HEK293 (cell line): ENCODE data around the gene ZCCHC17.

ENCODE experiments used
- CTCF ChIA-PET: fragments of 350-600 bp; formaldehyde crosslinking; extraction: SDS; loops from one replicate; lab custom pipeline; 2021; ENCODE audit warnings: antibody characterized with exemption; lab: Yijun Ruan, JAX
- POLR2A ChIA-PET: fragments of 300-600 bp; formaldehyde crosslinking; extraction: SDS; loops from one replicate; lab custom pipeline; 2020; ENCODE audit warnings: antibody characterized with exemption, inconsistent platforms; lab: Yijun Ruan, JAX
- H3K27ac ChIP-seq: fragments of 200-500 bp; sonication (Bioruptor generic); 2 replicates; pipeline ENCODE4 v1.5.1; 2014; ENCODE audit warnings: low read depth, low read length, control low read depth, inconsistent platforms; ENCODE audit errors: extremely low read depth
- H3K36me3 ChIP-seq, 2 experiments: fragments of 200-500 bp in 1 of 2; sonication (Bioruptor generic) in 1 of 2; 1 replicate in 1 of 2; 2 replicates in 1 of 2; pipeline ENCODE4 v1.5.1; 2014 to 2017; ENCODE audit warnings: inconsistent platforms in 2 of 2, low read length in 2 of 2; ENCODE audit not compliant: control insufficient read depth in 2 of 2, insufficient read depth in 1 of 2
- H3K4me1 ChIP-seq: fragments of 200-500 bp; sonication (Bioruptor generic); 2 replicates; pipeline ENCODE4 v1.5.1; 2014; ENCODE audit warnings: mild to moderate bottlenecking, low read length, inconsistent platforms; ENCODE audit not compliant: control insufficient read depth, insufficient read depth
- H3K4me3 ChIP-seq: 2 replicates; pipeline ENCODE4 v1.5.1; 2011; ENCODE audit warnings: low read depth, mild to moderate bottlenecking, control low read depth, low read length, moderate library complexity
- H3K9me3 ChIP-seq: fragments of 200-500 bp; sonication (Bioruptor generic); 2 replicates; pipeline ENCODE4 v1.5.1; 2014; ENCODE audit warnings: low read depth, low read length, inconsistent platforms; ENCODE audit not compliant: control insufficient read depth, insufficient read depth
- AEBP2 ChIP-seq: fragments of 450-650 bp; formaldehyde crosslinking; IDR thresholded peaks from 2 replicates; pipeline ENCODE4 v1.5.1; 2016; ENCODE audit warnings: missing biosample characterization, missing genetic modification characterization, borderline replicate concordance
- BCL11B ChIP-seq: fragments of 450-650 bp; formaldehyde crosslinking; IDR thresholded peaks from 2 replicates; pipeline ENCODE4 v1.5.1; 2016; ENCODE audit warnings: low read depth, missing biosample characterization, missing genetic modification characterization
- BCL6B ChIP-seq: fragments of 450-650 bp; formaldehyde crosslinking; IDR thresholded peaks from 2 replicates; pipeline ENCODE4 v1.5.1; 2017; ENCODE audit warnings: missing biosample characterization, missing genetic modification characterization
- KLF7 ChIP-seq: fragments of 450-650 bp; formaldehyde crosslinking; IDR thresholded peaks from 2 replicates; pipeline ENCODE4 v1.5.1; 2016; ENCODE audit warnings: missing biosample characterization, missing genetic modification characterization, borderline replicate concordance
- PRDM1 ChIP-seq: fragments of 450-650 bp; formaldehyde crosslinking; IDR thresholded peaks from 2 replicates; pipeline ENCODE4; 2016; ENCODE audit warnings: missing biosample characterization, missing genetic modification characterization
- PRDM4 ChIP-seq: fragments of 450-650 bp; formaldehyde crosslinking; IDR thresholded peaks from 2 replicates; pipeline ENCODE4 v1.5.1; 2017; ENCODE audit warnings: missing biosample characterization, missing genetic modification characterization
- ZBTB17 ChIP-seq: fragments of 450-650 bp; formaldehyde crosslinking; IDR thresholded peaks from 2 replicates; pipeline ENCODE4 v1.5.1; 2016; ENCODE audit warnings: missing biosample characterization, missing genetic modification characterization
- ZFP69B ChIP-seq: fragments of 450-650 bp; formaldehyde crosslinking; IDR thresholded peaks from 2 replicates; pipeline ENCODE4 v1.5.1; 2016; ENCODE audit warnings: missing biosample characterization, missing genetic modification characterization
- ZNF132 ChIP-seq: fragments of 450-650 bp; formaldehyde crosslinking; IDR thresholded peaks from 2 replicates; pipeline ENCODE4 v1.5.1; 2017; ENCODE audit warnings: missing biosample characterization, missing genetic modification characterization, borderline replicate concordance
- ZNF24 ChIP-seq: fragments of 450-650 bp; formaldehyde crosslinking; IDR thresholded peaks from 2 replicates; pipeline ENCODE4 v1.5.1; 2016; ENCODE audit warnings: missing biosample characterization, missing genetic modification characterization
- ZNF394 ChIP-seq: fragments of 450-650 bp; formaldehyde crosslinking; IDR thresholded peaks from 2 replicates; pipeline ENCODE4 v1.5.1; 2016; ENCODE audit warnings: missing biosample characterization, missing genetic modification characterization, mild to moderate bottlenecking, moderate library complexity, borderline replicate concordance
- ZNF529 ChIP-seq: fragments of 450-650 bp; formaldehyde crosslinking; IDR thresholded peaks from 2 replicates; pipeline ENCODE4 v1.5.1; 2017; ENCODE audit warnings: missing genetic modification characterization, missing biosample characterization; ENCODE audit not compliant: insufficient replicate concordance
- ZNF544 ChIP-seq: fragments of 450-650 bp; formaldehyde crosslinking; IDR thresholded peaks from 2 replicates; pipeline ENCODE4 v1.5.0; 2017; ENCODE audit warnings: missing biosample characterization, missing genetic modification characterization
- ZNF692 ChIP-seq: fragments of 450-650 bp; formaldehyde crosslinking; IDR thresholded peaks from 2 replicates; pipeline ENCODE4 v1.5.1; 2016; ENCODE audit warnings: missing biosample characterization, missing genetic modification characterization
- ZNF791 ChIP-seq: fragments of 450-650 bp; formaldehyde crosslinking; IDR thresholded peaks from 2 replicates; pipeline ENCODE4 v1.5.1; 2016; ENCODE audit warnings: missing biosample characterization, missing genetic modification characterization
- ZSCAN5A ChIP-seq: fragments of 450-650 bp; formaldehyde crosslinking; IDR thresholded peaks from 2 replicates; pipeline ENCODE4 v1.5.1; 2016; ENCODE audit warnings: missing biosample characterization, missing genetic modification characterization

The ZCCHC17 gene

GRCh38 chr1:31299365-31299764 is 2.5 kb downstream of the ZCCHC17 start:
- H3K36me3 ChIP-seq: peaks cover 0 to 16% of the 10 kb centered on the region in 2 experiments; a peak in 2 of 3 replicates
- H3K4me1 ChIP-seq: peaks cover 8% of the 10 kb centered on the region; the same call in 1 of the 2 replicates
- H3K9me3 ChIP-seq: no peaks in the 10 kb centered on the region
- ChIA-PET CTCF (interaction anchor here (1.3 kb wide), 1 partner anchor 115 kb away, joined by 5 read pairs; no protein-coding TSS in a partner anchor), POLR2A (no interaction called here)
- no peak for TF ChIP-seq BCL11B
- no peak for TF ChIP-seq KLF7 (tag by site-specific recombination)
- TF ChIP-seq ZNF692 (tag by site-specific recombination): no peak
- peak; percentile 83 for TF ChIP-seq PRDM1 (tag by site-specific recombination)
- TF ChIP-seq ZNF394 (tag by site-specific recombination): no peak
- TF ChIP-seq BCL6B (tag by site-specific recombination): 0 out of 2 replicates have a peak, but pooled peaks have one; percentile 23
- no peak for TF ChIP-seq ZNF132 (tag by site-specific recombination)
- TF ChIP-seq PRDM4 (tag by site-specific recombination): peak; percentile 18; the same call in 1 of the 2 replicates
- TF ChIP-seq ZNF544 (tag by site-specific recombination): no peak
- TF ChIP-seq AEBP2 (tag by site-specific recombination): no peak
- H3K4me3 ChIP-seq: no peak overlapping the region
- H3K27ac ChIP-seq: no peak overlapping the region

GRCh38 chr1:31300193-31300592 is 3.4 kb downstream of the ZCCHC17 start:
- TF ChIP-seq ZNF791: no peak
- TF ChIP-seq ZBTB17 (tag by site-specific recombination): no peak
- TF ChIP-seq ZFP69B: no peak
- no peak for TF ChIP-seq ZNF529
- no peak for TF ChIP-seq ZNF24 (tag by site-specific recombination)
- TF ChIP-seq ZSCAN5A (tag by site-specific recombination): no peak
- no peak for TF ChIP-seq PRDM4 (tag by site-specific recombination)
- no peaks in the 10 kb centered on the region for H3K9me3 ChIP-seq

More at GRCh38 chr1:31300193-31300592, 3.4 kb downstream of the ZCCHC17 start:
- CTCF ChIA-PET: interaction anchor here (1.3 kb wide), 1 partner anchor 116 kb away, joined by 5 read pairs; no protein-coding TSS in a partner anchor
- Histone ChIP-seq H3K27ac (no peak overlapping the region), H3K4me1 (peaks cover 8% of the 10 kb centered on the region; the same call in 1 of the 2 replicates), H3K36me3 (peaks cover 0 to 12% of the 10 kb centered on the region in 2 experiments; a peak in 2 of 3 replicates), H3K4me3 (no peak overlapping the region)
- POLR2A ChIA-PET: no interaction called here
